Measurements from ENCODE around the gene TMEM171.

GRCh38 chr5:73112359-73112758 is 8.0 kb upstream of the TMEM171 start:
- no peak for TF ChIP-seq CTCF (IDR thresholded peaks at IDR 0.05)
- no peak for TF ChIP-seq ATF6 (CRISPR knock-in tag; IDR thresholded peaks at IDR 0.05)
- TF ChIP-seq ATF2 (CRISPR knock-in tag; IDR thresholded peaks at IDR 0.05; ENCODE audit: borderline replicate concordance, low read depth) = no peak
- TF ChIP-seq E2F4 (CRISPR knock-in tag; IDR thresholded peaks at IDR 0.05; ENCODE audit: borderline replicate concordance, low read depth) = no peak
- TF ChIP-seq, protein P1, sequence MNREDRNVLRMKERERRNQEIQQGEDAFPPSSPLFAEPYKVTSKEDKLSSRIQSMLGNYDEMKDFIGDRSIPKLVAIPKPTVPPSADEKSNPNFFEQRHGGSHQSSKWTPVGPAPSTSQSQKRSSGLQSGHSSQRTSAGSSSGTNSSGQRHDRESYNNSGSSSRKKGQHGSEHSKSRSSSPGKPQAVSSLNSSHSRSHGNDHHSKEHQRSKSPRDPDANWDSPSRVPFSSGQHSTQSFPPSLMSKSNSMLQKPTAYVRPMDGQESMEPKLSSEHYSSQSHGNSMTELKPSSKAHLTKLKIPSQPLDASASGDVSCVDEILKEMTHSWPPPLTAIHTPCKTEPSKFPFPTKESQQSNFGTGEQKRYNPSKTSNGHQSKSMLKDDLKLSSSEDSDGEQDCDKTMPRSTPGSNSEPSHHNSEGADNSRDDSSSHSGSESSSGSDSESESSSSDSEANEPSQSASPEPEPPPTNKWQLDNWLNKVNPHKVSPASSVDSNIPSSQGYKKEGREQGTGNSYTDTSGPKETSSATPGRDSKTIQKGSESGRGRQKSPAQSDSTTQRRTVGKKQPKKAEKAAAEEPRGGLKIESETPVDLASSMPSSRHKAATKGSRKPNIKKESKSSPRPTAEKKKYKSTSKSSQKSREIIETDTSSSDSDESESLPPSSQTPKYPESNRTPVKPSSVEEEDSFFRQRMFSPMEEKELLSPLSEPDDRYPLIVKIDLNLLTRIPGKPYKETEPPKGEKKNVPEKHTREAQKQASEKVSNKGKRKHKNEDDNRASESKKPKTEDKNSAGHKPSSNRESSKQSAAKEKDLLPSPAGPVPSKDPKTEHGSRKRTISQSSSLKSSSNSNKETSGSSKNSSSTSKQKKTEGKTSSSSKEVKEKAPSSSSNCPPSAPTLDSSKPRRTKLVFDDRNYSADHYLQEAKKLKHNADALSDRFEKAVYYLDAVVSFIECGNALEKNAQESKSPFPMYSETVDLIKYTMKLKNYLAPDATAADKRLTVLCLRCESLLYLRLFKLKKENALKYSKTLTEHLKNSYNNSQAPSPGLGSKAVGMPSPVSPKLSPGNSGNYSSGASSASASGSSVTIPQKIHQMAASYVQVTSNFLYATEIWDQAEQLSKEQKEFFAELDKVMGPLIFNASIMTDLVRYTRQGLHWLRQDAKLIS (CRISPR knock-in tag; IDR thresholded peaks at IDR 0.05; ENCODE audit: borderline replicate concordance) = no peak
- no peak for TF ChIP-seq ZNF121 (CRISPR knock-in tag; IDR thresholded peaks at IDR 0.05)
- TF ChIP-seq FOXP1 (CRISPR knock-in tag; IDR thresholded peaks at IDR 0.05; ENCODE audit: borderline replicate concordance) = no peak
- TF ChIP-seq ATF3 (CRISPR knock-in tag; conservative IDR thresholded peaks at IDR 0.05) = no peak

All from WTC11 (cell line).